ENCODE measurements around the gene MGAT4D. TPM values are rescaled to one million over a fixed set of nuclear protein-coding genes. Genes with fewer than 3 reads are reported as not detected.
A peak's percentile ranks its signal among the peaks of the same experiment; 100 is the strongest.
"Not testable (repeated sequence)": the region's sequence is repeated elsewhere in the genome, so short reads cannot be mapped to it uniquely, and the experiment has no call there.

MGAT4D gene
- total RNA-seq, 1 donor from 2014 or later = not detected

DNA sequence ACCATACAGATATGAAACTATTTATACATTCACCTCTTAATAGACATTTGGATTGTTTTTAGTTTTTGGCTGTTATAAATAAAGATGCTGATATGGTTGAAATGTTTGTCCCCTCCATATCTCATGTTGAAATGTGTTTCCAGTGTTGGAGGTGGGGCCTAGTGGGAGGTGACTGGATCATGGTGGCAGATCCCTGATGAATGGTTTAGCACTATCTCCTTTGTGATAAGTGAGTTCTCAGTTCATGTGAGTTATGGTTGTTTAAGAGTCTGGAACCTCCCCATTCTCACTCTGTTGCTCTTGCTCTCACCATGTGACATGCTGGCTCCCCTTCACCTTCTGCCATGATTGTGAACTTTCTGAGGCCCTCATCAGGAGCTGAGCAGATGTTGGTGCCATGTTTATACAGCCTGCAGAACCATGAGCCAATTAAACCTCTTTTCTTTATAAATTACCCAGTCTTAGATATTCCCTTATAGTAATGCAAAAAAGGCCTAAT is 58.4 kb downstream of the MGAT4D start:
- DNase-seq (ENCODE audit: low read depth in 2 of 2) = no peak

DNA sequence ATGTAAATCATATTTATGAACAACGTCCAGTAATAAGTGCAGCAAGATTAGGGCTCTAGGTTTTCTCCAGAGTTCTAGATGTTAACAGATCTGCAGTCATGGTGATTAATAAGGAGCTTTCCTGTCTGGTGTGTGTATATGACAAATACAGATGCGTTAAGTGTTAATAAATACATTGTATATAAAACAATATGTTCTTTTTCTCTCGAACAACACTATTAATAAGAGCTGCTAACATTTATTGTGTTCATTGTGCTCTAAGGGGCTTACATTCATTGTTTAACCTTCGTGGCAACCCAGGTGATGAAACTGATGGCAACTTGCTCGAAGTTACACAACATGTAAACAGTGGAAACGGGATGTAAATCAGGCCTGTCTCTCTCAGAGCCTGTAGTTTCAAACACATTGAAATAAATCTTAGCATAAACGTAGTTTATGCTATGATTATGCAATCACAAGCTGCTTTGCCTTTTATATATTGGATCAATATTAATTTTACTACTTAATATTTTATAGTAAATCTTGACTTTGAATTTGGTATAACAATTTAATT is 70.1 kb downstream of the MGAT4D start:
- no peak for DNase-seq (ENCODE audit: low read depth in 2 of 2)

DNA sequence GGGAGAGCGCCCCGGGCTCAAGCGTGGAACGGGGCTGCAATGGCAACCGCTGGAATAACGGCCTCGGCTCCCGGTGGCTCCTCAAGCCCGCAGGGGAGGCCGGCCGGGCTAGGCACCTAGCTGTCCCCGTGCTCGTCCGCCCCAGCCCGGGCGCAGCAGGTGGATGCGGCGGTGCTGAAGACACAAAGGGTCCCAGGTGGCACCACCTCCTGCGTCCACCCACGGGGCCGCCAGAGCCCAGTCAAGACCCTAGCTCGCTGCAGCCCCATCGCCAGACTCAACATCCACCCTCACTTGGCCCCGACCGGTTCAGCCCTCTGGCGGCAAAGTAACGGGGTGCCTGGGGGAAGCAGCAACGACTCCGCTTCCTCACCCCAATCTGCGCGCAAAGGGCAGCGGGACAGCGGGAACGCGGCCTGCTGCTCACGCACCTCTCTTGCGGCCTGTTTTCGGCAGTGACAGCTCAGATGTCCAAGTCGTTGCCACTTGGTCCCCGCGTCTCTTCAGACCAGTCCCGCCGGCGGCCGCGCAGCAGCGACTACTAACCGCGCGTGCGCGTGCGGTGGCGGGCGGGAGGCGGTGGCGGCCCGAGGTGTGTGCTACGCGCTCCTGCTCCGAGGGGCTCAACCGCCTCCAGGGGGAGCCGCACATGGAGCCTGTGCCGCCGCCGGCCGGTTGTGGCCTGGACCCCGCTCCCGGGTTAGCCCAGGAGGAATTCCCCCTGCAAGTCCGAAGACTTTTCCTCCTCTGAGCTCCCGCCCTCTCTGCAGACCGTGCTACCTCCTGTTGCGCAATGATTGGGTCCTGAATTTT is 70.8 kb downstream of the MGAT4D start, which contains the start of gene CLGN:
Gene CLGN, minus strand, starts transcription at position 543 of the 813 bp plus-strand sequence. CDS start 14,570 bp downstream, outside the sequence.
- peak; percentile 67 to 78 for DNase-seq (ENCODE audit: low read depth in 2 of 2)

DNA sequence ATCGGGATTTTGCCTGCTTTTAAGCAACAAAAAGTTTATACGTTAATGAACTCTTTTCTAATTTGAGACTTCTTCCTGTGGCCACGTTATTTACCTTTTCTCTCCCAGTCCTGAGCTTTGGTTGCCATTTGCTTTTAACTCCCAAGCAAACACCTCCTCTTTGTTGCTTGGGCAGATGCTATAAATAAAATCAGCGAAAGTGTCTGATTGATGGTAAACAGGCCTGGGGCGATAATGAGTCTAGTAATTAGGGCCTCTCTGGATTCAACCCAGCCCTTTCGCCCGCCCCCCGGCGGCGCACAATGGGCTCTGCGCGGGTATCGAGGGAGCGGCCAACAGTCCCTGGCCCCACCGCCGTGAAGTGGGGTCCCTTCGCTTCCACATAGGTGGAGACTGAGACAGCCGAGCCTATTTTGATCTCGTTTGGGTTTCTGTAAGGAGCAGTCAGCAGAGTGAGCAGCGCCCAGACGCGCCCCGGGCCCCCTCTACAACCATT is 71.4 kb downstream of the MGAT4D start:
- DNase-seq (ENCODE audit: low read depth in 2 of 2) = no peak

DNA sequence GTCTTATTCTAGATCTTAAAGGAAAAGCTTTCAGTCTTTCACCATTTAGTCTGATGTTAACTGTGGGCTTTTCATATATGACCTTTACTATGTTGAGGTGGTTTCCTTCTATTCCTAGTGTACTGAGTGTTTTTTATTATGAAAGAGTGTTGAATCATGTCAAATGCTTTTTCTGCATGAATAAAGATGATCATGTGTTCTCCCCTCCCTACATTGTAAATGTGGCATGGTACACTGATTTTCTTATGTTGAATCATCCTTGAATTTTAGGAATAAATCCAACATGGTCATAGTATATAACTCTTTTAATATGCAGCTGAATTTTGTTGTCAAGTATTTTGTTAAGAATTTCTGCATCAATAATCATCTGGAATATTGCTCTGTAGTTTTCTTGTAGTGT is 75.0 kb downstream of the MGAT4D start:
- DNase-seq (ENCODE audit: low read depth in 2 of 2) = no peak

DNA sequence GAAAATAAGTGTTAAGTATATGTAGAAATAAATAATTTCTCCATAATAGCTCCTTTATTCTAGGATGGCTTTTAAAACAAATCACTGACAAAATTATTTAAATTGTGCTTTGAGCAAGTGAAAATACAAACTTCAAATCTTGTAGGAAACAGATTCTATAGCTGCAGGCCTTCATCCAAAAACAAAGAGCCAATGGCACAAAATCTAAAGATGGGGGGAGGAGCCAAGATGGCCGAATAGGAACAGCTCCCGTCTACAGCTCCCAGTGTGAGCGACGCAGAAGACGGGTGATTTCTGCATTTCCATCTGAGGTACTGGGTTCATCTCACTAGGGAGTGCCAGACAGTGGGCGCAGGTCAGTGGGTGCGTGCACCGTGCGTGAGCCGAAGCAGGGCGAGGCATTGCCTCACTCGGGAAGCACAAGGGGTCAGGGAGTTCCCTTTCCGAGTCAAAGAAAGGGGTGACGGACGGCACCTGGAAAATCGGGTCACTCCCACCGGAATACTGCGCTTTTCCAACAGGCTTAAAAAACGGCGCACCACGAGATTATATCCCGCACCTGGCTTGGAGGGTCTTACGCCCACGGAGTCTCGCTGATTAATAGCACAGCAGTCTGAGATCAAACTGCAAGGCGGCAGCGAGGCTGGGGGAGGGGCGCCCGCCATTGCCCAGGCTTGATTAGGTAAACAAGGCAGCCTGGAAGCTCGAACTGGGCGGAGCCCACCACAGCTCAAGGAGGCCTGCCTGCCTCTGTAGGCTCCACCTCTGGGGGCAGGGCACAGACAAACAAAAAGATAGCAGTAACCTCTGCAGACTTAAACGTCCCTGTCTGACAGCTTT is 84.7 kb downstream of the MGAT4D start:
- DNase-seq (ENCODE audit: low read depth in 2 of 2) = not testable (repeated sequence)

DNA sequence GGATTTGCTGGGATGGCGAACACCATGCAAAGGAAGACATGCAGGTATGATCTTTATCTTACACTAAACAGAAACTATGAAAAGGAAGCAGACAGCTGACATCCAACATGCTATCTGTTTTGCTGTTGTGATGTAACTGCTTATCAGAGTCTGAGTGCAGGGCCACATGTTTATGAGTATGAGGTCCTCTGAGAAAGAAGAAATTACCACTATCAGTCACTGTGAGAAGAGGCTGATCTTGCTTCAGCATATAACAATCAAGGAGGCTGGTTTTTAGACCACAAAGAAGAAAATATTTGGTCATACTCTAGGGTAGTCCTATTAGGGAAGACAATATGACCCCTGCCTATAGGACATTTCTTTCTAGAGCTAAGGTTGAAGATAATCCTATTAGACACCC is 89.1 kb downstream of the MGAT4D start:
- DNase-seq (ENCODE audit: low read depth in 2 of 2) = no peak

DNA sequence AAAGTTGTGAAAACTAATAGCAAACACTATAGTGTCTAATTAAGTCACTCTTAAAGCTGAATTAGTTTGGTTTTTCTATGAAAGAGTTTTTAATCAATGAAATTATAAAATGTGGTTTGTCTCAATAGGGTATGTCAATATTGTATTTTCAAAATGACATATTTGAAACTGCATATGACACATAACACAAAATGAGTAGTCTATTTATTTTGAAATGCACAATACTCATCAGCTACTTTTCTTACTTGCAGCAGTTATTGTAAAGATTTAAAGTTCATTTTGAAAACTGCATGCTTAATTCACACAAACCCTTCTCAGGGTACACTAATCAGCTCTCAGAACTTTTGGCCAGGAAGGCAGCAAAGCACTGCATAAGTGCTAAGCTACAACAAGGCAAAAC is 91.8 kb downstream of the MGAT4D start:
- no peak for DNase-seq (ENCODE audit: low read depth in 2 of 2)

DNA sequence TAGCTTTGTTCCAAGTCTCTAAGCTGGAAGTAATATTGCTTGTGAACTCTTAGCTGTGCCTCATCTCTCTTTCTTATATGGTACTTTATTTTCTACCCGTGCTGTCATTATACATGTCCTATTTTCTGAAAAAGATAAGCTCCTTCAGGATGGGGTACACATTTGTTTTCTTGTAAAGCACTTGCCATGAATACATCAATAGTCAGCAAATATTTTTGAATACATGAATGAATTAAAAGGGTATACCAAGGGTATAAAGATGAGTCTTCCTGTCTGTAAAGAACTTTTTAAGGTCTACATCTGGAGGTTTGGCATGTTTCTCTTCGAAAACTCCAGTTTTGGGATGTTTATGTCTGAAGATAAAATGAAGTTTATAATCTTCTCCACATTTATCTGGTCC is 98.0 kb downstream of the MGAT4D start:
- DNase-seq (ENCODE audit: low read depth in 2 of 2) = no peak

DNA sequence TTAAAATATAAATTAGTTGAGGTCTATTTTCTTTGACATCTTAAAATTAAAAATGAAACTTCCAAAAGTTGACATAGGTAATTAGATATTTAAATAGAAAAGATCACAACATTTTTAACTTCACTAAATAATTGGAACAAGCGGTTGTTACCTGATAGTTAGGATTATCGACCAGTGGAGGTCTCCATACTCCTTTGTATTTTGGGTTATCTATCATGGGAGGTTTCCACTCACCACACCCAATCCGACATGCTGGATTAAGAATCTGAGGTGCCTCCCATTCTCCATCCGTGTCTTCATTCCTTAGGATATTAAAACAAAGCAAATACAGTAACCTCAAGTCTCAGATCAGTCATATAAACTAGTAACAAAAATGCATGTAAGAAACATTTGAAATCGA is 102.4 kb downstream of the MGAT4D start:
- DNase-seq (ENCODE audit: low read depth in 2 of 2) = no peak

Other genes with a start within 250 kb of the MGAT4D start
- gene SCOC, start 124.6 kb downstream of the MGAT4D start, total RNA-seq = 31.2 and 36.5 TPM in 2 replicates
- gene CLGN, start 70.6 kb downstream of the MGAT4D start, total RNA-seq = under 0.01 TPM in 2 replicates
- gene ELMOD2, start 25.9 kb upstream of the MGAT4D start, total RNA-seq = 10.7 and 11.7 TPM in 2 replicates
- not detected in 2 replicates for gene UCP1, start 70.7 kb upstream of the MGAT4D start, total RNA-seq

Measured in lung microvascular endothelial cell (primary cell).